DOHH2 (cell line): ENCODE measurements around the gene H3-3A.

Experiments
- H3F3A ChIP-seq: fragments of 200-600 bp; sonication (generic), shearing (Covaris generic); 2 replicates; pipeline ENCODE4 v1.6.0; 2016; ENCODE audit warnings: antibody characterized with exemption, mild to moderate bottlenecking; ENCODE audit not compliant: control insufficient read depth, insufficient read depth
- H3K27ac ChIP-seq: fragments of 200-600 bp; sonication (generic); 2 replicates; pipeline ENCODE4 v1.5.1; 2014; ENCODE audit warnings: low read depth, mild to moderate bottlenecking, low read length, moderate library complexity
- H3K27me3 ChIP-seq: fragments of 200-600 bp; sonication (generic); 2 replicates; pipeline ENCODE4 v1.6.1; 2014; ENCODE audit warnings: mild to moderate bottlenecking, low read length, mixed read lengths; ENCODE audit not compliant: control insufficient read depth
- H3K36me3 ChIP-seq: fragments of 200-600 bp; sonication (generic); 2 replicates; pipeline ENCODE4 v1.6.1; 2014; ENCODE audit warnings: mild to moderate bottlenecking, low read length, moderate library complexity, mixed read lengths; ENCODE audit not compliant: control insufficient read depth
- H3K4me1 ChIP-seq: fragments of 200-600 bp; sonication (generic); 2 replicates; pipeline ENCODE4 v1.6.1; 2014; ENCODE audit warnings: mild to moderate bottlenecking, low read length, mixed read lengths; ENCODE audit not compliant: control insufficient read depth
- H3K4me2 ChIP-seq: fragments of 200-600 bp; sonication (generic); 2 replicates; pipeline ENCODE4 v1.6.0; 2014; ENCODE audit warnings: mild to moderate bottlenecking, low read length, moderate library complexity
- H3K4me3 ChIP-seq: fragments of 200-600 bp; sonication (generic); 2 replicates; pipeline ENCODE4 v1.5.1; 2014; ENCODE audit warnings: mild to moderate bottlenecking, low read length, mixed read lengths
- H3K79me2 ChIP-seq: fragments of 200-600 bp; sonication (generic); 2 replicates; pipeline ENCODE4 v1.6.1; 2014; ENCODE audit warnings: mild to moderate bottlenecking, low read length, mixed read lengths; ENCODE audit not compliant: control insufficient read depth
- H3K9me2 ChIP-seq: fragments of 200-600 bp; sonication (generic); replicated peaks from 2 replicates; pipeline ENCODE4 v1.6.1; 2014; ENCODE audit warnings: mild to moderate bottlenecking, low read length, mixed read lengths; ENCODE audit not compliant: control insufficient read depth
- H3K9me3 ChIP-seq: fragments of 200-600 bp; sonication (generic); 2 replicates; pipeline ENCODE4 v1.6.1; 2014; ENCODE audit warnings: antibody characterized with exemption, low read length, mixed read lengths; ENCODE audit not compliant: control insufficient read depth, insufficient read depth
- H4K20me1 ChIP-seq: fragments of 200-600 bp; sonication (generic); 2 replicates; pipeline ENCODE4 v1.6.0; 2014; ENCODE audit warnings: low read depth, mild to moderate bottlenecking, antibody characterized with exemption, low read length, moderate library complexity; ENCODE audit not compliant: control insufficient read depth, insufficient read depth
- CTCF ChIP-seq: fragments of 200-600 bp; sonication (generic); IDR thresholded peaks from one replicate; pipeline ENCODE4 v1.5.1; 2014; ENCODE audit warnings: antibody characterized with exemption, mild to moderate bottlenecking, low read depth, low read length; ENCODE audit not compliant: poor library complexity, severe bottlenecking
- EZH2phosphoT487 ChIP-seq: fragments of 200-600 bp; sonication (generic); IDR thresholded peaks from 2 replicates; pipeline ENCODE4 v1.6.1; 2017; ENCODE audit warnings: borderline replicate concordance, mild to moderate bottlenecking, antibody characterized with exemption, low read length, moderate library complexity, mixed read lengths

Gene H3-3A

GRCh38 chr1:226021401-226021800 lies 41.1 kb upstream of the H3-3A start:
- no peaks in the 10 kb centered on the region for H3K36me3 ChIP-seq
- H3K4me2 ChIP-seq = no peak overlapping the region
- H3K27ac ChIP-seq = no peak overlapping the region
- no peak overlapping the region for H3K4me3 ChIP-seq
- H3K79me2 ChIP-seq = no peaks in the 10 kb centered on the region
- H3F3A ChIP-seq = 0 out of 2 replicates have a peak, but pooled peaks cover 2% of the 10 kb centered on the region
- H4K20me1 ChIP-seq = no peaks in the 10 kb centered on the region
- no peak for TF ChIP-seq CTCF
- TF ChIP-seq EZH2phosphoT487 = no peak
- H3K9me3 ChIP-seq = no peaks in the 10 kb centered on the region
- no peaks in the 10 kb centered on the region for H3K4me1 ChIP-seq
- H3K9me2 ChIP-seq = no peaks in the 10 kb centered on the region
- peaks cover 2% of the 10 kb centered on the region; the same call in 1 of the 2 replicates for H3K27me3 ChIP-seq

GRCh38 chr1:226021801-226022200 lies 40.7 kb upstream of the H3-3A start:
- Histone ChIP-seq H3K9me3 (no peaks in the 10 kb centered on the region), H3F3A (0 out of 2 replicates have a peak, but pooled peaks cover 2% of the 10 kb centered on the region), H3K79me2 (no peaks in the 10 kb centered on the region), H4K20me1 (no peaks in the 10 kb centered on the region), H3K4me1 (no peaks in the 10 kb centered on the region), H3K9me2 (no peaks in the 10 kb centered on the region), H3K4me3 (no peak overlapping the region), H3K4me2 (no peak overlapping the region), H3K27me3 (peaks cover 2% of the 10 kb centered on the region; the same call in 1 of the 2 replicates), H3K36me3 (no peaks in the 10 kb centered on the region), H3K27ac (no peak overlapping the region)
- TF ChIP-seq EZH2phosphoT487 (no peak), CTCF (no peak)

GRCh38 chr1:226023735-226024134 lies 38.8 kb upstream of the H3-3A start:
- no peaks in the 10 kb centered on the region for H3K9me2 ChIP-seq
- no peaks in the 10 kb centered on the region for H4K20me1 ChIP-seq
- H3K36me3 ChIP-seq = no peaks in the 10 kb centered on the region
- H3K9me3 ChIP-seq = no peaks in the 10 kb centered on the region
- H3K4me3 ChIP-seq = no peak overlapping the region
- no peak for TF ChIP-seq CTCF
- TF ChIP-seq EZH2phosphoT487 = no peak
- no peak overlapping the region for H3K27ac ChIP-seq
- 0 out of 2 replicates have a peak, but pooled peaks cover 2% of the 10 kb centered on the region for H3K27me3 ChIP-seq
- 0 out of 2 replicates have a peak, but pooled peaks cover 2% of the 10 kb centered on the region for H3F3A ChIP-seq
- no peaks in the 10 kb centered on the region for H3K79me2 ChIP-seq
- H3K4me1 ChIP-seq = peaks cover 5% of the 10 kb centered on the region
- no peak overlapping the region for H3K4me2 ChIP-seq

GRCh38 chr1:226026833-226027232 lies 35.7 kb upstream of the H3-3A start:
- TF ChIP-seq EZH2phosphoT487 (no peak), CTCF (no peak)
- H3K9me2 ChIP-seq = no peaks in the 10 kb centered on the region
- H3K79me2 ChIP-seq = no peaks in the 10 kb centered on the region

More at GRCh38 chr1:226026833-226027232, 35.7 kb upstream of the H3-3A start:
- no peak overlapping the region for H3K4me2 ChIP-seq
- H3K27ac ChIP-seq = no peak overlapping the region
- H3K4me3 ChIP-seq = no peak overlapping the region
- peaks cover 21% of the 10 kb centered on the region for H3K4me1 ChIP-seq
- H3K36me3 ChIP-seq = no peaks in the 10 kb centered on the region
- 0 out of 2 replicates have a peak, but pooled peaks cover 2% of the 10 kb centered on the region for H3K27me3 ChIP-seq
- H4K20me1 ChIP-seq = no peaks in the 10 kb centered on the region
- 0 out of 2 replicates have a peak, but pooled peaks cover 2% of the 10 kb centered on the region for H3F3A ChIP-seq
- no peaks in the 10 kb centered on the region for H3K9me3 ChIP-seq
